ENCODE results near the gene C17orf67.

- TF ChIP-seq, protein P1, sequence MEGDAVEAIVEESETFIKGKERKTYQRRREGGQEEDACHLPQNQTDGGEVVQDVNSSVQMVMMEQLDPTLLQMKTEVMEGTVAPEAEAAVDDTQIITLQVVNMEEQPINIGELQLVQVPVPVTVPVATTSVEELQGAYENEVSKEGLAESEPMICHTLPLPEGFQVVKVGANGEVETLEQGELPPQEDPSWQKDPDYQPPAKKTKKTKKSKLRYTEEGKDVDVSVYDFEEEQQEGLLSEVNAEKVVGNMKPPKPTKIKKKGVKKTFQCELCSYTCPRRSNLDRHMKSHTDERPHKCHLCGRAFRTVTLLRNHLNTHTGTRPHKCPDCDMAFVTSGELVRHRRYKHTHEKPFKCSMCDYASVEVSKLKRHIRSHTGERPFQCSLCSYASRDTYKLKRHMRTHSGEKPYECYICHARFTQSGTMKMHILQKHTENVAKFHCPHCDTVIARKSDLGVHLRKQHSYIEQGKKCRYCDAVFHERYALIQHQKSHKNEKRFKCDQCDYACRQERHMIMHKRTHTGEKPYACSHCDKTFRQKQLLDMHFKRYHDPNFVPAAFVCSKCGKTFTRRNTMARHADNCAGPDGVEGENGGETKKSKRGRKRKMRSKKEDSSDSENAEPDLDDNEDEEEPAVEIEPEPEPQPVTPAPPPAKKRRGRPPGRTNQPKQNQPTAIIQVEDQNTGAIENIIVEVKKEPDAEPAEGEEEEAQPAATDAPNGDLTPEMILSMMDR (IDR thresholded peaks at IDR 0.05 in 2 of 3, conservative IDR thresholded peaks at IDR 0.05 in 1 of 3; ENCODE audit: control insufficient read depth in 2 of 3, extremely low read depth in 1 of 3, insufficient read depth in 1 of 3, low read depth in 3 of 3, low read length in 3 of 3), result no peak
- no peak for TF ChIP-seq SMARCA5 (IDR thresholded peaks at IDR 0.05)
Observed at GRCh38 chr17:56832446-56832845, 1.3 kb downstream of the C17orf67 start.
